ENCODE data around the gene CRYBG3.
"Not testable (repeated sequence)": the region's sequence is repeated elsewhere in the genome, so short reads cannot be mapped to it uniquely, and the experiment has no call there.

The CRYBG3 gene

DNA sequence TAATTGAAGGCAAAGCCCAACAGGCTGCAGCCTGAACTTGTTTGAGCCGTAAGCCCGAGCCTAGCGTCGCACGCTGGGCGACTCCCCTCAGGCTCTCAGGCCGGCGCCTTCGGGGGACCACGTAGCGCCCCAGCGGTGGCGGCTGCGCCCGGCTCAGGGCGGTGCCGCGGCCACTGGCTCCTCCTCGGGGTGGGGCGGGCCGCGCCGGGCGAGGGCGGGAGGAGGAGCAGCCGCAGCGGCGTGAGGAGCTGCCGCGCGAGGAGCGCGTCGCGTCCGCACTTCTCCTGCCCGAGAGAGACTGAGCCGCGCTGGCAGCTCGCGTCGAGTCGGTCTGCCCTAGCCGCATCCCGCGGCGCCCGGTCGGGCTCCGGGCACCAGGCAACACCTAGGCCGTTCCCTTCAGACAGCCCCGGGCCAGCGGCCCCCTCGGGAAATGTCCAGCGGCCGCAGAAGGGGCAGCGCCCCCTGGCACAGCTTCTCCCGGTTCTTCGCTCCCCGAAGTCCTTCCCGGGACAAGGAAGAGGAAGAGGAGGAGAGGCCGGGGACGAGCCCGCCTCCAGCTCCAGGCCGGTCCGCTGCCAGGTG lies at the start of gene CRYBG3:
Gene CRYBG3, plus strand, starts transcription at position 238 of the 585 bp plus-strand sequence. Its CDS starts 196 bp downstream, at position 434.
- peak; percentile 93 for DNase-seq (ENCODE audit: low spot score)

DNA sequence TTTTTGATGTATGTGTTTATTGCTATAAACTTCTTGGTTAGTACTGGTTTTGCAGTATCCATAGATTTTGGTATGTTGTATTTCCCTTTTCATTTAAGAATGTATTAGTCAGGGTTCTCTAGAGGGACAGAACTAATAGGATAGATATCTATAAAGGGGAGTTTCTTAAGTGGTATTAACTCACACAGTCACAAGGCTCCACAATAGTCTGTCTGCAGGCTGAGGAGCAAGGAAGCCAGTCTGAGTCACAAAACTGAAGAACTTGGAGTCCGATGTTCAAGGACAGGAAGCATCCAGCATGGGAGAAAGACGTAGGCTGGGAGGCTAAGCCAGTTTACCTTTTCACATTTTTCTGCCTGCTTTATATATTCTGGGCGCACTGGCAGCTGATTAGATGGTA lies 48.9 kb upstream of the CRYBG3 start:
- DNase-seq (ENCODE audit: low spot score): no peak

DNA sequence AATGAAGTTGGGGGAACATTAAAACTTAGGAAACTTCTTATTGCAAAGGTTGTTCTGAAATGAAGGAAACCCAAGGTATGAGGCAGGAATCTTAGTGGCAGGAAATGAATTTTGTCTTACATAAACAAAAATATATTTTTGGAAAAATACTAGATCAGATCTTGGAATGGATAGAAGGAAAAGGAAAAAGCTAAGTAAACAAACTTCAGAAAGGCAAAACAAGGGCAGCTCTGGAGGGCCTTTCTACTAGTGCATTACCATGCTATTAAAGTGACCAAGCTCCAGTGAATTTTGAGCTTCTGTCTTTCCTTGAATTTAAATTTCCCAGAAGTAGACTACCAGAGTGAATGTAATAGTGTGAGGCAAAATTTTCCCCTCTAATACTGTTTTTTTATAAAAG lies 43.7 kb upstream of the CRYBG3 start:
- DNase-seq (ENCODE audit: low spot score): no peak

DNA sequence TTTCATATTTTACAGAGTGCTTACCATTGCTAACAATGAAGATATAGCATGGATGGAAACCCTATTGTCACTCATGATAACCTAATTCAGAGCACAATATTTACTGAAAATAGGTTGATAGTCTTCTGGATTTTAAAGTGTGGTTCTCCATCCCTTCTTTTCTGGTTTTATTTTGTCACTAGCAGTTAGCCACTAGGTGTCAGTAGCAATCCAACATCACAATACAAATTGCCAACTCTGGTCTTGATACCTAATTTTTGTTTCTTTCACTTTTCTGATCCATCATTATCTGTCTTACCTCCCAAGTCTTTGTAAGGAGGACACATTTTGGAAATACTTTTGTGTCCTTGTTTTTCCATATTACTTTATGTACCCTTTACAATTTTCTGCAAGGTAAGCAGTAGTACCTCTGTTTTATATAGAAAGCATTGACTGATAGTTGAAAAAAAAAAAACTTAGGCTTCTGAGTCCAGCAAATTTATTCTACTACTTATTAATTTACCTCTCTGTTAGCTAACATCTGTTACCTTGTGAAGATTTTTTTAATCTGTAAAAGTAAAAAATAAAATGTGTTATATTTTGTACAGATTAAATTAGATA lies 28.3 kb upstream of the CRYBG3 start:
- DNase-seq (ENCODE audit: low spot score): peak; percentile 38

DNA sequence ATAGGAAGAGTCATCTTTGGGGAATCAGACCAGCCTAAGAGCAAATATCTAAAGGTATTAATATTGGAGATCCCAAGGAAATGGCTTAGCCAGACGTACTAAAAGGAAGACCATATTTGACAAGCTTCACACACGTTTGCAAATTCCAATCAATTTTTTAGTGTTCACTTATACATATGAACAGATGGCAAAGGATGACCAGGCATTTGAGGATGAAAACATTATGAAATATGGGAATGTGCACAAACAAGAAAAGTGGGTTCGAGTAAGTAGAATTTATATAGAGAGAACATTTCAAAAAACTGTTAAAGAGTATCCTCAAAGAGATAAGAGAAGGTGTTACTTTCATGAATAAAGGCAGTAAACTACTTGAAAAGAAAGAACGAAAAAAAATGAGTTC lies 25.9 kb upstream of the CRYBG3 start:
- DNase-seq (ENCODE audit: low spot score): no peak

DNA sequence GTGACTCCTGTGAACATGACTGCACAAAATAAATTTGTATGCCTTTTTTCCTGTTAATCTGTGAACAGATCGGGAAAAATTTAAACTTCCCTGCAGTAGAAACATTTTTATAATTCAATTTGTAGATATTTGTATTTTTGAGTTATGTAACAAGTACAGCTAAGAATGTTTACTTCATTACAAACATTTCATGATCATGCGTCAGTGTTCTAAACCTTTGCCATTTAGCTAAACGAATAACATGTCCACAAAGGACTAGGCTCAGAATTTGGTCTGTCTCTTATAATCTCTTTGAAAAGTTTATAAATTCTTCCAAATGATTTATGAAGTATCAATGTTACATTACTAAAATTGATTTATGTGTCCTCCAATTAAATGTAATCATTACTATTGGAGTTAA lies 17.3 kb upstream of the CRYBG3 start:
- no peak for DNase-seq (ENCODE audit: low spot score)

DNA sequence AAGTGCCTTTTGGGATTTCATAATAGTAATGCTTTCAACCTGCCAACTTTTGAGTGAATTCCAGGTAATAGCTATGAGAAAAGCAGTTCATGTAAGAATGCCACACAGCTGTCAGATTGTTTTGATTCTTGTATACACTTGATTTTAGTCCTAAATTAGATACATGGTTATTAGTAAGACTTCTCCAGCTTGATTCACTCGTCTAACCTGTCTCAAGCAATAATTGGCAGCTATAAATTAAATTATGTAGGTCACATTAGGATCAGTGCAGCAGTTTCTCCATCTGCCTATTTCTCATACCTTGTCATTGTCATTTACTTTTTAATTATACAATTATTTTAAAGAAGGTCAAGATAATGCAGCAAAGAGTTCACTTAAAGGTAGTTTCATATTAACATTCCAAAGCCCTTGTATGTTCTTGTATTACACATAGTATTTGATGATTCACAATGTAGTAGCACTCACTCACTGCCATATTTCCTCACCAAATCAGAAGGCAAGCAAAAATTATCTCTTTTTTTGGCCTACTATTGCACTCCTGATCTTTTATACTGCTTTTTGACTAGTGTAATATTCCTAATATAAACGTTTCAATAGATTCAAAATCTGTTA lies 10.9 kb upstream of the CRYBG3 start:
- no peak for DNase-seq (ENCODE audit: low spot score)

DNA sequence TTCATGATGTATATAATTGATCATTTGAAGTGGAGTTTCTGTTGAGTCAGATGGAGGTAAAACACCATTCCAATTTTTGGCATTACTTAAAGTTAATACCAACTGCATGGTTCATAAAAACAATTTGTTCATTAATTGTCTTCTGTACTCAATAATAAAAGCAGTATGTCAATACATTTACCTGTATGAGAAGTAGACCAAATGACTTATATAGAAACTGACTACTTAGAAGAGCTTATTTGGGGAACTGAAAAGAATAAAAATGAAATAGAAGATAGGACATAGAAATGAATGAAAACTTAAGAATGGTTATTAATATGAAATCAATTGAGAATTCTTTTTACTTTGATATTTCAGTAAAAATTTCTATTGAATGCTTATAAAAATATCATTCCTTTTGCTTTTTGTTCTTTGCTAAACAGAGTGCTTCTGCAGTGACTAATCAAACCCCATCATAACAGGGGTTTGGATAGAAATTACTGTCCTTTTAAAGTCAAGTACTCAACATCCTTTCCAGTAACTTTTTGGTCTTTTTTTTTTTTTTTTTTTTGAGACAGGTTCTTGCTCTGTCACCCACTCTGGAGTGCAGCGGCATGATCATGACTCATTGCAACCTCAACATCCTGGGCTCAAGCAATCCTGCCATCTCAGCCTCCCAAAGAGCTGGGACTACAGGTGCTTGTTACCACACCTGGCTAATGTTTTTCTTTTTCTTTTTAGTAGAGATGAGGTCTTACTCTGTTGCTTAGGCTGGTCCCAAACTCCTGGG lies 6.5 kb upstream of the CRYBG3 start:
- no peak for DNase-seq (ENCODE audit: low spot score)

DNA sequence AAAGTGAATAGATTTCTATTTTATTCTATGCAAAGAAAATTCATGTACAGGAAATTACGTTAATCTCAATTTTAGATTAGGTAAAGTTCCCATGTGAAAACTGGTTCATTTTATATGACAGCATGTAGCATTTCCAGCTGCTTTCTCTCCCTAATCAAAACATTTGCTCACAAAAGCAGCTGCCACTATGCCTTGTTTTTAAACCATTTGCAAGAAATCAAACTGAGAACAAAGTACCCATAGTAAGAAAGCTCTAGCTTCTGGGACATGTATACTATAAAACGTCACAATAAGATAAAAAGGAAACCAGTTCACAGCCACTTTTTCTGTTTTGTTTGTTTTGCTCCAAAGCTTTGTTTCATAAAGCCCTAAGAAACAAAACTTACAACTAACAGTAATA lies 5.0 kb upstream of the CRYBG3 start:
- DNase-seq (ENCODE audit: low spot score): no peak

DNA sequence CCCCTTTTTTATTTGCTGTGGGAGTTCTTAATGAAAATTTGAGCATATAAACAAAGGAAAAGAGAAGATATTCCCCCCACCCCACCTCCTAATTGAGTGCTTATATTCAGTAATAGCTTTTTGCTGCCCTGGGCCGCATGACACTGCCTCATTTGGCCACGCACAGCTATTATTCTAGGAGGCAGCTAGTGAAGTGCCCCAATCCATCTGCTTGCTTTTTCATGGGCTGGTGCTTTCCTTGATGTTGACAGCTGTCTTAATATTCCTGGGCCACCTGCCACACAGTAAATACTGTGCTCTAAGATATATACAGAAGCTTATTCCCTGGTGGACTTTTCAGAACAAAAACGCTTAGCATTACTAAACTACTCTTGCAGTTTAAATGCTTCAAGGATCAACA lies 3.8 kb upstream of the CRYBG3 start:
- DNase-seq (ENCODE audit: low spot score): peak; percentile 78

DNA sequence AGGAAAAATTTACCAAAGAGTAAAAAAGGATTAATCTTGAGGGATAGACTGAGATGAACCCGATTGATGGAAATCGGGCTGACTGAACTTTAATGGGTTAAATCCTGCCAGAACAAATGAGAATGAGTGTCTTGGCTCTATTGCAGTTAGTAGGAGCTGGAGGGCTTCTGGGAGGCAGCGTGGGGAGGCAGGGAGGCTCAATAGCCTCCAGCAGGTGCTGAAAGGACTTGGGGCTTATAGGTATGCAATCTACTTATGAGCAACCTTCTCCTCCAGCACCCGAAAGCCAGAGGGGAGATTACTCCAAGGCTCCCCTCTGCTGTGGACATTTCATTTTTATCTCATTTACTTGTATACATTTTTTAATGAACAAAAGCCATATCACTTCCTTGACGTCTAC lies 1.0 kb upstream of the CRYBG3 start:
- no peak for DNase-seq (ENCODE audit: low spot score)

DNA sequence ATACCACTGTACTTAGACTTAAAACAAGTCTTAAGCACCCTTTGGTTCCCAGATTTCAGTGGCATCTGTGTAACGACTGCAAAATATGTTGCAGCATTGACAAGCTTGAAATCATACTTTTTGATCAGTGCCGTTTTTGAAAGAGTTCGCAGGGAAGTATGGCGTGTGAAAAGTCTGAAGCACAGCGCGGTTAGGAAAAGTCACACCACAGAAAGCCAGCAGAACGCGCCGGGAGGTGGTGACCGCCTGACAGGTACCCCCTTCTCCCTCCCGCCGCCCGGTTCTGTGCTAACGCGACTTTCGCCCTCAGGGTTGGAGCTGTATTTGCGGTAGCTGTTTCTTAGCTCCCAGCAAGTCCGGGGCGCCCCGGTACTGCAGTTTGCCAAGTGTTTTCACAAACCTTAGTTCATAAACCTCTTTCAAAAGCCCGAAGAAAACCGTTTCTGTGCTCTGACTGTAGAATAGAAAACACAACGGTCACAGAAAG lies 481 bp upstream of the CRYBG3 start:
- DNase-seq (ENCODE audit: low spot score): peak; percentile 61

DNA sequence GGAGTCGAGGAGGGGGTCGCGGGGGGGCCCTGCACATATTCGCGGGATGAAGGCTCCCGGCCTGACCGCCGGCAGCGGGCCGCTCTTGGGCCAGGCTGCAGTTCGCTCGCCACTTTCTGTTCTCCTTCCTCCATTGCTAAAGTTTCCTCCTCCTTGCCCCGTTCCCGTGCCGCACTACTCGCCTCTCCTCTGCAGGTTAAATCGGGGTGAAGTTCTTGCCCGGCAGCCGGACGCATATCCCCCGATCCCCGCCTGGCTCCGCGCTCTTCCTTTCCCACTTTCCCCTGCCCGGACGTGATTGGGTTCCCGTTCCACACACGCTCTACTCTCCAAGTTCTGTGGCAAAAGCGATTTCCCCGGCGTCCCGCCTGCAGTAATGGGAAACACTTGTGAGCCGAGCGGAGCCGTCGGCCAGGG lies 556 bp downstream of the CRYBG3 start:
- peak; percentile 49 for DNase-seq (ENCODE audit: low spot score)

DNA sequence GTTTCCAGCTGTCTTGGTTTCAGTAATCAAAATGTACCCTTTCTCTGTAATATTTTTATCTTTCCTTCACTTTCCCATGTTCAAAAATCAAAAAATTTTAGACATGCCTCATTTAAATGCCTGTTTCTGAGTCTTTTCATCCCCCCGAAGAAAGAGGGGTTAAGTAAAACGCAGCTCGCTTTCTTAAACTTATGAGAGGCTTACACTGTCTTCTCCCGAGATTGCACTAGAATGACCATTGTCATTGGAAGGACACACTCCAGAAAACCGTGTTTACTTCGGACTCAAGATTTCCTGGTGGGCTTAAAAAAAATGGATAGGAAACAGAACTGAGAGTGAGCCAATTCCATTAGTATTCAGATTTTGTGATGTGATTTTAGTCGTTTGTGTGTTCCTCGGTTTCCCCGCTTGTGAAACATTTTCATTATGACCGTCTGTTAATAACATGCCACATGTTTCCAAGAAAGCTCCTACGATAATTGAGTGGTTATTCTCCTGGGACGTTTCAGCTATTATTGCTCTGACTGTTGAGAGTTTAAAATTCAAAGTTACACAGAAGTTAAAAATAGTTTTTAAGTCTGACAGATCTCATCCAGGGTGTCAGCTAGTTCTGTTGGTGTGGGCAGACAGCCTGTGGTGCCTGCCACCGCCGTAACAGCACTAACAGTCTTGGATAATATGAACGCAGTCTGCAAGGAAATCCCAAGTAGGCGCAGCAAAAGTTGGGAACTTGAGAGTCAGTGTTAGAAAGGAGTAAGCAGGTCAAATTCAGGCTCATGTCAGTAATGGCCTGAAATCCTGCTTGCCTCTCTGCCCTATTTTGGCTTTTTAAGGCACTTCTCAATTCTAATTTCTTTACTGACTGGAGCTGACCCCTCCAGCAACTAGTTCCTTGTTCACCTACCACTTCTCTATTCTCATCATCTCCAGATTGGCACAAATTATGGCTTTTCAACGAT lies 1.5 kb downstream of the CRYBG3 start:
- DNase-seq (ENCODE audit: low spot score): no peak

DNA sequence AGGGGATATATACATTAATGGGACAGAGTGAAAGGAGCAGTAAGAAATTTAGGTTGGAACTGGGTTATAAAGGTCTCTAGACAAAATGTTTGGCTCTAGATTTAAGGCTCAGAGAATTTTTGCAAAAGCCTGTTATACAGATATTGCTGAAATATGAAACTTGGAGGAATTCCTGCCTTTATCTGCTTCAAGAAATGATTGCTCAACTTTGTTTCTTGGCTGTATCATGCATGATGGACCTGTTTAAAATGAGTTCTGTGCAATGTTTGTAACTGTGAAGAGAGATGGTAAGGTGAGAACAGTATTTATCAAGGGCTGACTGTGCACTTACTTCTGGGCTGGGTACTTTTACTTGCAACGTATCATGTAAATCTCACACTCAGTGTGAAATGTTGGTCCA lies 3.3 kb downstream of the CRYBG3 start:
- DNase-seq (ENCODE audit: low spot score): no peak

DNA sequence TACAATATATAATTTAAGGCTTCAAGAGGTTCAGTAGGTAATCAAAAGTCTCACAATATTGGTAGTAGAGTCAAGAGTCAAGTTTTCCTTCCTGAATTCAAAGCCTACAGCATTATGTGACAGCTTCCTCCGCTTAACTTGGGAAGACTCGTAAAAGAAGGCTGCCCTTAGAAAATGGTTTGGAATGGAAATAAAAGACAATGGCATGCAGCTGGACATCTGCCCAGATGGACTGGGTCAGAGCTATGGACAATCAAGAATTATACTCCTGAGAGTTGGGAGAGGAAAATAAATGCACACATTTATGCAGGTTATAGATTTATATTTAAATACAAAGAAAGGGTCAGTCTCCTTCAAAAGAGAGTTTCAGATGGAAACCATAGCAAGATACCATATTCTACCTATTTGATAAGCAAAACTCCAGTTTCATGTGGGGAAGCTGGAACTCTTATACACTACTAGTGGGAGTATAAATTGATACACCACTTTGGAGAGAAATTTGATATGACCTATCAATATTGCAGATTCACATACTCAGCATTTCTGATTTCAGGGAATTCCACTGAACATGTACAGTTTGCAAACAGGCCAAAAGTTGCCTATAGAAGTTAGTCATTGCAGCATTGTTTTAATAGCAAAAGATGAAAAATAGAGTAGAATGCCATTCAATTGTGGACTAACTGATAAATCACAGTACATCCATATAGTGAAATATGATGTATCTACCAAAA lies 6.1 kb downstream of the CRYBG3 start:
- DNase-seq (ENCODE audit: low spot score): no peak

DNA sequence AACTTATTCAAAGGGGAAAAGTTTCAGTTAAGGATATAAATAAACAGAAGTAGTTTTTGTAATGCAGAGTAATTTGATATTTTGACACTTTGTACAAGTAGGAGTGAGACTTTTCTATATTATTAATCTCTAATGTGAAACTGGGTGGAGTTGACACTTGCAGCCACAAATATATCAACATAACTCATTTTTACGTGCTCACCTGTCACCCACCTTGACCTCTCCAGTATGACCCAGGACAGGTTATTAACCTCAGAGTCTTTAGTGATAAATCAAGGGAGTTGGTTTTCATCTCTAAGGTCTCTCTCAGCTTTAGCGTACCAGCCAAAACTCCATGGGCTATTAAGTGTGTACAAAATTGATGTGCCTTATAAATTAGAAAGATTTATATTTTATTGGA lies 7.4 kb downstream of the CRYBG3 start:
- DNase-seq (ENCODE audit: low spot score): no peak

DNA sequence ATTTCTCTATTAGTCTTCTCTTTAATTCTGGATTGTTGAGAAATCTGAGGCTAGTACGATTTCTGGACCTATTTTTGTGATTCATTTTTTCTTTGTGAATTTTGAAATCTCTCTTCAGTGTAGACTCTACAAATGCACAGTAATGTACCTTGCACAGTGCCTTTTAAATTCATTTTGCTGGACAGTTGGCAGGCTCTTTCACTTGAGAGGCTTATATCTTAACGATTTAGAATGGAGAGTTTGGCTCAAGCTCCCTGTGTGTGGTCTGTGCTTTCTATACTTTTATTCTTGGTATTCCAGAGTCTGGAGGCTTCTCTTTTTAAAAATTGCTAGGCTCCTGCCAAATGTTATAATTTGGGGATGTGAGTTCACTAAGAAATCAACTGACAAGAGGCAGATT lies 8.8 kb downstream of the CRYBG3 start:
- DNase-seq (ENCODE audit: low spot score): no peak

DNA sequence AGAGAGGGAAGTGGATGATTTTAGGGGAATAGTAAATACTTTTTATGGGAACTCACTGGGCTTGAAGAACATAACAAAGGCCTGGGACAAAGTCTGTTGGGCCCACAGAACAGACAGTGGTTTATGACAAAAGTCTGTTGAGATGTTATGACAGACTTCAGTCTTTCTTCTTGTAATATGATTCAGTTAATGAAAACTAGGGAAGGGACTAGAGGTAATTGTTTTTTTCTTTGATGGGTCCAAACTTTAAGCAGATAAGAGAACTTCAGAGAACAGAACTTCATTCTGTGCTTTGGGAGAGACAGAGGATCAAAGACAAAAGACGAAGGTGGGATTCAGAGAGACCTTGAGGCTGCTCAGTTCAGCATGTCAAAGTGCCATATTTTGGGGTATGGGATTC lies 9.3 kb downstream of the CRYBG3 start:
- no peak for DNase-seq (ENCODE audit: low spot score)

DNA sequence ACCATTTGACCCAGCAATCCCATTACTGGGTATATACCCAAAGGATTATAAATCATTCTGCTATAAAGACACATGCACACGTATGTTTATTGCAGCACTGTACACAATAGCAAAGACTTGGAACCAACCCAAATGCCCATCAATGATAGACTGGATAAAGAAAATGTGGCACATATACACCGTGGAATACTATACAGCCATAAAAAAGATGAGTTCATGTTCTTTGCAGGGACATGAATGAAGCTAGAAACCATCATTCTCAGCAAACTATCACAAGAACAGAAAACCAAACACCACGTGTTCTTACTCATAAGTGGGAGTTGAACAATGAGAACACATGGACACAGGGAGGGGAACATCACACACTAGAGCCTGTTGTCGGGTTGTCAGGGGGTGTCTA lies 11.4 kb downstream of the CRYBG3 start:
- DNase-seq (ENCODE audit: low spot score): not testable (repeated sequence)

DNA sequence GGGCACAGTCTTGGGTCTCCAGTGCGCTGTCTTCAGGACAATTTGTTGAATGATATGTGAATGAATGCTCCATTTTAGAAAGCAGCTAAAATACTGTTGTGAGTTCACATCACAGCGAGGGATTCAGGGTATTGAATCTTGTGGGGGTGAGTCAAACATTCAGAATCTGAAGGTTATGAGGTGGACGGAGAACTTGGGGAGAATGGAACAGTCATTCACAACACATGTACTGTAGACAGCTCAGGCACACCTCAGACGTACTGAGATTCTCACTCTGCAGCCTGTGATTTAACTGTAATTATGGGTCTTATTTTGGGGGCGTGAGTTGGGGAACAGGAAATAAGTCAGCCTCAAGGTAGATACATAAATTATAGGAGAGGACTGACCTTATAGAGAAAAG lies 13.9 kb downstream of the CRYBG3 start:
- no peak for DNase-seq (ENCODE audit: low spot score)
